Astrocyte (in vitro differentiated cells and primary cell): ENCODE results near the gene HOXA10. TPM values are rescaled to one million over a fixed set of nuclear protein-coding genes. Genes with fewer than 3 reads are reported as not detected.

Experiments
- DNase-seq: peaks from one replicate; pipeline ENCODE4 v3.0.0-alpha.2; 2010; ENCODE audit warnings: low read depth
- FAIRE-seq: peaks from 2 replicates; lab custom pipeline; 2011; peaks lifted over from hg19 to GRCh38; lab: Jason Lieb, UNC
- H2AFZ ChIP-seq: 2 replicates; pipeline ENCODE4 v1.6.0; 2012; ENCODE audit warnings: low read depth, low read length, inconsistent platforms
- H3K27ac ChIP-seq: 2 replicates; pipeline ENCODE4 v1.5.1; 2011; ENCODE audit warnings: low read depth, low read length, inconsistent platforms
- H3K27me3 ChIP-seq: 2 replicates; pipeline ENCODE4 v1.6.0; 2011; ENCODE audit warnings: low read length, inconsistent platforms; ENCODE audit not compliant: insufficient read depth
- H3K36me3 ChIP-seq: 2 replicates; pipeline ENCODE4 v1.5.1; 2011; ENCODE audit warnings: low read length, inconsistent platforms; ENCODE audit not compliant: insufficient read depth
- H3K4me1 ChIP-seq: 2 replicates; pipeline ENCODE4 v1.5.1; 2011; ENCODE audit warnings: low read length, inconsistent platforms; ENCODE audit not compliant: insufficient read depth
- H3K4me2 ChIP-seq: 2 replicates; pipeline ENCODE4 v1.6.0; 2012; ENCODE audit warnings: low read length, inconsistent platforms
- H3K4me3 ChIP-seq: 2 replicates; pipeline ENCODE4 v1.5.1; 2011; ENCODE audit warnings: low read depth, mild to moderate bottlenecking, low read length, inconsistent platforms; ENCODE audit not compliant: insufficient read depth
- H3K79me2 ChIP-seq: 2 replicates; pipeline ENCODE4 v1.6.0; 2012; ENCODE audit warnings: mild to moderate bottlenecking, low read length, inconsistent platforms; ENCODE audit not compliant: insufficient read depth
- H3K9ac ChIP-seq: 2 replicates; pipeline ENCODE4 v1.6.0; 2012; ENCODE audit warnings: mild to moderate bottlenecking, low read length, inconsistent platforms
- H3K9me3 ChIP-seq: 2 replicates; pipeline ENCODE4 v1.5.1; 2012; ENCODE audit warnings: low read depth, mild to moderate bottlenecking, low read length, inconsistent platforms; ENCODE audit not compliant: insufficient read depth
- H4K20me1 ChIP-seq: 2 replicates; pipeline ENCODE4 v1.6.0; 2012; ENCODE audit warnings: low read length, inconsistent platforms; ENCODE audit not compliant: insufficient read depth
- H3K27ac Mint-ChIP-seq: one replicate; pipeline ENCODE4 v1.8.0; 2021; ENCODE audit warnings: mild to moderate bottlenecking, mixed read lengths; ENCODE audit not compliant: unreplicated experiment
- H3K27me3 Mint-ChIP-seq: one replicate; pipeline ENCODE4 v1.8.0; 2021; ENCODE audit warnings: low read depth, mixed read lengths; ENCODE audit not compliant: unreplicated experiment
- H3K36me3 Mint-ChIP-seq: one replicate; pipeline ENCODE4 v1.8.0; 2021; ENCODE audit warnings: low read depth, mixed read lengths; ENCODE audit not compliant: unreplicated experiment
- H3K4me1 Mint-ChIP-seq: one replicate; pipeline ENCODE4 v1.8.0; 2021; ENCODE audit warnings: low read depth, mixed read lengths; ENCODE audit not compliant: unreplicated experiment
- H3K4me3 Mint-ChIP-seq: one replicate; pipeline ENCODE4 v1.8.0; 2021; ENCODE audit warnings: mild to moderate bottlenecking, moderate library complexity, mixed read lengths; ENCODE audit not compliant: unreplicated experiment
- H3K9me3 Mint-ChIP-seq: one replicate; pipeline ENCODE4 v1.8.0; 2021; ENCODE audit warnings: mild to moderate bottlenecking, mixed read lengths; ENCODE audit not compliant: unreplicated experiment
- CTCF ChIP-seq: IDR thresholded peaks from 2 replicates; pipeline ENCODE4 v1.5.1; 2011; ENCODE audit warnings: low read depth, mild to moderate bottlenecking, inconsistent platforms, low read length, moderate library complexity; ENCODE audit not compliant: insufficient read depth
- EZH2 ChIP-seq: IDR thresholded peaks from 2 replicates; pipeline ENCODE4 v1.6.1; 2012; ENCODE audit warnings: mild to moderate bottlenecking, low read length, inconsistent platforms; ENCODE audit not compliant: insufficient read depth
- total RNA-seq: library from RNA; stranded (reverse); gene quantifications from 2 replicates; pipeline ENCODE4 v1.2.1, GENCODE V29; 2021

Gene HOXA10
- total RNA-seq, 1 donor from 2014 or later, result not detected

DNA sequence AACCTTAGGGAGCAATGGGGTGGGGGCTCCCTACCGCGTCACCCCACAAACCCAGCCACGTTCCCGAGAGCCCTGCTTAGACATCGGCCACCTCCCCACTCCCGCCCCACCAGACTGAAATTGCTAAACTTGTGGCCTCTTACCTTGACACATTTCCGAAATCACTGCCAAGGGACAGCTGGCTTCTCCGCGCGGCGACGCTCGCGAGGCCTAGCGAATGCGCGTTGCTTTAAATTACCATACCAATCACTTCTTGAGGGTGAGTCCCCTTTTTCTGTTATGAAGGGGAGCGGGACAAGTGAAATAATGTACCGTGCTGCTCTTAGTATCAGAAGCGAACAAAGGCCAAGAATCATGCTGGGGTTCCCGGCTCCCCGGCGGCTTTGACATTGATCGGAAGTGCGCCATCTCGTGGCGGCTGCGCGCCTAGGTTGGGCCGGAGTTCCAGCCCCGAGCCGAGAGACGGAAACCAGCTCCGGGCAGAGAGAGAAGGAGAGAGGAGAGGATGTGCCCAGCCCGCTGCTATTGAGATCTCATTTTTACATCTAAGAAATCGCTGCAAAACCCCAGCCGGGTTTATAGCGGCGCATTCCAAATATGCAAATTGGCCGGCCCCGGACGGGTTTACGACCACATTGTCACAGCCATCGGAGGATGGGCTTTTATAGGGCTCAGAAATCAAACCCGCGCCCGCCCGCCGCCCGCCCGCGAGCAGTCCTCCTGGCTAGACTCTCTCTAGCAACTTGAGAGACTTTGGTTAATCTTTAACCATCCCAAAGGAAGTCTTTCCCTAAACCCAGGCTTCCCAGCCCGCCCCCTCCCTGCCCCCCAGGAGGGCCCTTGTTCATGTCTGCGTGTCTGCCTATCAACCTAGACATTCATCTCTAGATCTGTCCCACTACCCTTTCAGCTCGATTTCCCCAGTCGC, 5.6 kb upstream of the HOXA10 start:
- H3K4me1 Mint-ChIP-seq, result no peaks in the 10 kb centered on the region
- H3K79me2 ChIP-seq, result no peaks in the 10 kb centered on the region

GRCh38 chr7:27179030-27179429, 4.9 kb upstream of the HOXA10 start:
- Histone ChIP-seq H3K27ac (no peak overlapping the region), H3K27me3 (peaks cover 99% of the 10 kb centered on the region), H3K36me3 (no peaks in the 10 kb centered on the region), H3K4me3 (no peak overlapping the region), H2AFZ (no peak overlapping the region), H3K4me1 (peaks cover 5% of the 10 kb centered on the region), H4K20me1 (no peaks in the 10 kb centered on the region), H3K9me3 (peaks cover 8% of the 10 kb centered on the region), H3K79me2 (no peaks in the 10 kb centered on the region), H3K9ac (no peak overlapping the region), H3K4me2 (no peak overlapping the region)
- no peaks in the 10 kb centered on the region for H3K36me3 Mint-ChIP-seq
- no peak for FAIRE-seq
- H3K27ac Mint-ChIP-seq, result no peak overlapping the region
- no peak for DNase-seq
- H3K4me1 Mint-ChIP-seq, result no peaks in the 10 kb centered on the region
- peaks cover 86% of the 10 kb centered on the region for H3K27me3 Mint-ChIP-seq
- H3K9me3 Mint-ChIP-seq, result peaks cover 29% of the 10 kb centered on the region
- no peak overlapping the region for H3K4me3 Mint-ChIP-seq
- TF ChIP-seq CTCF (no peak), EZH2 (no peak)

More for the DNA sequence above, 5.6 kb upstream of the HOXA10 start:
- peak overlapping the region; percentile 77 for H3K4me2 ChIP-seq
- Mint-ChIP-seq H3K9me3 (peaks cover 28% of the 10 kb centered on the region), H3K27me3 (peaks cover 88% of the 10 kb centered on the region), H3K27ac (no peak overlapping the region), H3K36me3 (peaks cover under 1% of the 10 kb centered on the region), H3K4me3 (no peak overlapping the region)
- TF ChIP-seq CTCF (peak; percentile 62), EZH2 (peak; percentile 79)
- peaks cover 7% of the 10 kb centered on the region for H3K4me1 ChIP-seq
- FAIRE-seq, result no peak
- H3K9me3 ChIP-seq, result peaks cover 8% of the 10 kb centered on the region
- no peak overlapping the region for H3K27ac ChIP-seq
- H3K4me3 ChIP-seq, result no peak overlapping the region
- H3K36me3 ChIP-seq, result no peaks in the 10 kb centered on the region
- H4K20me1 ChIP-seq, result peaks cover 1% of the 10 kb centered on the region
- no peak overlapping the region for H3K9ac ChIP-seq
- peaks cover 97% of the 10 kb centered on the region for H3K27me3 ChIP-seq
- no peak overlapping the region for H2AFZ ChIP-seq
- no peak for DNase-seq

DNA sequence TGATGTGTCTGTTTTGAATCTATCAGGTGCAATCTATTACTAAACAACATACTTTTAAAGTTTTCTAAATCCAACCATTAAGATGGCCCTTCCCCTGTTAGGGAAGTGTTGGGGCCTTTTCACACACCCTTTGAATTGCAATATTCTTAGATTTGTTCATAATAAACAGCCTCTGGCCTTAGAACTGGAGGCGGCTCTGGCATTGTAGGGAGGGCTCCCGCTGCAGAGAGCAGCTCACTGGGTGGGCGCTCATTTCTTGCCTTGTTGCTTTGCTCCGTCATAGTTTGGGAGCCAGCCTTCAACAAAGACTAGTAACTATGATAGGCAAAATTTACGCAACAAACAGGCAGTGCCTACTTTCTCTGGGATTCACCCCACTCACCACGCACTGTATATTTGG, 4.2 kb upstream of the HOXA10 start:
- FAIRE-seq, result no peak

More for the DNA sequence above, 4.2 kb upstream of the HOXA10 start:
- no peak for DNase-seq
- no peak overlapping the region for H3K27ac ChIP-seq
- no peak overlapping the region for H3K4me2 ChIP-seq
- Mint-ChIP-seq H3K27me3 (peaks cover 81% of the 10 kb centered on the region), H3K36me3 (no peaks in the 10 kb centered on the region), H3K4me1 (no peaks in the 10 kb centered on the region), H3K4me3 (no peak overlapping the region), H3K27ac (no peak overlapping the region), H3K9me3 (peaks cover 29% of the 10 kb centered on the region)
- no peaks in the 10 kb centered on the region for H3K36me3 ChIP-seq
- TF ChIP-seq CTCF (no peak), EZH2 (no peak)
- H4K20me1 ChIP-seq, result no peaks in the 10 kb centered on the region
- H3K79me2 ChIP-seq, result no peaks in the 10 kb centered on the region
- H3K9me3 ChIP-seq, result peaks cover 8% of the 10 kb centered on the region
- no peak overlapping the region for H3K4me3 ChIP-seq
- peaks cover 96% of the 10 kb centered on the region for H3K27me3 ChIP-seq
- H3K9ac ChIP-seq, result no peak overlapping the region
- peaks cover 5% of the 10 kb centered on the region for H3K4me1 ChIP-seq
- H2AFZ ChIP-seq, result no peak overlapping the region
